ENCODE results near the gene THYN1.
A peak's percentile ranks its signal among the peaks of the same experiment; 100 is the strongest.

THYN1 gene

DNA sequence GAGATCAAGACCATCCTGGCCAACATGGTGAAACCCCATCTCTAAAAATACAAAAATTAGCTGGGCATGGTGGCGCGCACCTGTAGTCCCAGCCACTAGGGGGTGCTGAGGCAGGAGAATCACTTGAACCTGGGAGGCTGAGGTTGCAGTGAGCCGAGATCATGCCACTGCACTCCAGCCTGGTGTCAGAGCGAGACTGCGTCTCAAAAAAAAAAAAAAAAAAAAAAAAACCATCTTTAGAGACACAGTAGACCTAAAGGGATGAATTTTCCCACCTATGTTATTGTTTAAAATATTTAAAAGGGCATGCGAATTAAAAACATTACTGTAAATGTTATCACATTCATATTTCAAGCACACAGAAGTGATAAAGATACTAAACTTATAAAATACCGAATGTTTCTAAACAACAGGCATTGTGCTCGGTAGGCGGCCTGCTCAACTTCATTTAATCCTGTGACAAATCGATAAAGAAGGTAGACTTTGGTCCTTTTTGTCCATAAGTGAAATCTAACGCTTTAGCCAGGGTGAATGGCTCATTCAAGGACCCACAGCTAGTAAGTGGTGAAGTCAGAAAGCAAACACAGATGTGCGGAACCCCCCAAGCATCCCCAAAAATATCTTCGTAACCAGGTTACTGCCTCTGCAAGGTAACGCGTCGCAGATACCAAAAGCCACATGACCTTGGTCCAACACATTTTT is 45.5 kb downstream of the THYN1 start:
- DNase-seq = peak; percentile 25 to 62 (median 50)

- no peak for DNase-seq
Measured at GRCh38 chr11:134206185-134206584, 47.0 kb downstream of the THYN1 start.

DNA sequence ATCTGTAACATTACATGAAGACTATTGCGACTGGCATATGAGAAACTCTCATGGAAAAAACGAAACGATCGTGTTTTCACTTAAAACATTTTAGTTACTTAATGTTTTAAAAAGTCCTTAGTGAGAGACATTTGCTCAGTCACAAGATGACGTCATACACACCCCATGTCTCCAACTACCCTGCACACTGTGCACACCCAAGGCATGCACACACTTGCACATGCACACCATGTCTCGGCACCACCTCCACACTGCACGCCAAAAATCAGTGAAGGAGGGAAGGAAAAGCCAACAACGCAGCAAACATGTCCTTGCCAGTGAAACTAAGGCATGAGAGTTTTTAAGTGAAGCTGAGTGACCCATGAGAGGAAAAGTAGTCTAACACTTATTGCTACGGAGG is 47.4 kb downstream of the THYN1 start:
- no peak for DNase-seq

DNA sequence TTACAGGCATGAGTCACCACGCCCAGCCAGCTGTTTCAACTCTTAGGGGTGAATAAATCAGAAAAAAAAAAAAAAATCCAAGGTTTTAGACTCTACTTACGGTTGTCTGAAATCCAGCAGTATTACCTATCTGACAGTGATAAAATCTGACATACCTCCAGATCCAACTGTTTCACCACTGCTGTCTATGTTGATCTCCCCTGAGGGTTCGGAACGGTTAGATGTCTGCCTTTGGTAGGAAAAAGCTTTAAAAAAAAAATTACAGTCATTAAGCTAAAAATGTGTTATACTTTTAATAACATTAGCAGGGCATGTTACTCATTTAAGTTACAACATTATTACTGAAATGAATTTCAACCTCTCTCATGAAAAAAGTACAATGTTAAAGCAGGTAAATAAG is 50.5 kb downstream of the THYN1 start:
- no peak for DNase-seq

DNA sequence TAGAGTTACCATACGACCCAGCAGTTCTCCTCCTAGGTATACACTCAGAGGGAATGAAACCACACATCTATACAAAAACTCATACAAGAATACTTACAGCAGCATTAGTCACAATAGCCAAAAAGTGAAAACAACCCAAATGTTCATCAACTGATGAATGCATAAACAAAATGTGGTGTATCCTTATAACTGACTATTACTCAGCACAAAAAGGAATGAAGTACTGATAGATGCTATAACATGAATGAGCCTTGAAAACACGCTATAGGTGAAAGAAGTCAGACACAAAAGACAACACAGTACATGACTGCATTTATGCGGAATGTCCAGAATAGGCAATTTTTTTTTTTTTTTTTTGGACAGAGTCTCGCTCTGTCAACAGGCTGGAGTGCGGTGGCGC is 52.5 kb downstream of the THYN1 start:
- DNase-seq = no peak

- DNase-seq = no peak
Measured at GRCh38 chr11:134199531-134199930, 53.6 kb downstream of the THYN1 start.
